Esophagus muscularis mucosa (tissue), 4 donors: ENCODE data around the gene H19. TPM values are rescaled to one million over a fixed set of nuclear protein-coding genes. Genes with fewer than 3 reads are reported as not detected.

ENCODE experiments used
- DNase-seq: peaks from one replicate; pipeline ENCODE4 v3.0.0-alpha.2; 2017; ENCODE audit errors: extremely low spot score
- H3K27ac ChIP-seq, 4 donors: fragments of 200-600 bp; sonication (generic); replicated peaks in 1 of 4; 1 replicate in 3 of 4; 2 replicates in 1 of 4; pipeline ENCODE4 v1.5.1; 2016 to 2019; ENCODE audit warnings: mild to moderate bottlenecking in 1 of 4
- H3K27me3 ChIP-seq, 4 donors: fragments of 200-600 bp; sonication (generic); one replicate each; pipeline versions ENCODE4 v1.5.1 to v1.6.0; 2016 to 2019
- H3K36me3 ChIP-seq, 4 donors: fragments of 200-600 bp; sonication (generic); one replicate each; pipeline ENCODE4 v1.5.1; 2016 to 2019
- H3K4me1 ChIP-seq, 4 donors: fragments of 200-600 bp; sonication (generic); one replicate each; pipeline ENCODE4 v1.5.1; 2016 to 2019
- H3K4me3 ChIP-seq, 4 donors: fragments of 200-600 bp; sonication (generic); 1 replicate in 2 of 4; 2 replicates in 2 of 4; pipeline ENCODE4 v1.5.1; 2016 to 2019; ENCODE audit warnings: mild to moderate bottlenecking in 4 of 4, moderate library complexity in 1 of 4
- H3K9me3 ChIP-seq, 4 donors: fragments of 200-600 bp; sonication (generic); 1 replicate in 3 of 4; 2 replicates in 1 of 4; pipeline ENCODE4 v1.5.1; 2016 to 2019
- EP300 ChIP-seq: sonication (generic); formaldehyde crosslinking; IDR thresholded peaks from one replicate; pipeline ENCODE4 v1.6.1; 2017; ENCODE audit warnings: antibody characterized with exemption
- POLR2A ChIP-seq: fragments of 450-650 bp; IDR thresholded peaks from one replicate; pipeline ENCODE4 v1.6.1; 2017; ENCODE audit warnings: antibody characterized with exemption, moderate library complexity, mild to moderate bottlenecking, low read depth
- POLR2AphosphoS5 ChIP-seq, 2 donors: sonication (generic); formaldehyde crosslinking; IDR thresholded peaks; one replicate each; pipeline ENCODE4 v1.6.1; 2017; ENCODE audit warnings: antibody characterized with exemption in 2 of 2
- WGBS: methylation state at CpG from one replicate; pipeline ENCODE4 v1.1.5; 2018; 5-methylcytosine and 5-hydroxymethylcytosine counted together
- intact Hi-C: fragments of 100-400 bp; cut with DNase I; formaldehyde crosslinking; loops from one replicate; pipeline ENCODE4 v1.15.1; 2023
- total RNA-seq, 4 donors: library from RNA; depleted of rRNA; stranded (reverse); fragments of >200 nt; gene quantifications; one replicate each; pipeline versions ENCODE4 v1.1.0 to v1.2.1, GENCODE V29; 2016
- TF ChIP-seq, protein P1 (sequence below), 3 experiments: fragments of 200-600 bp in 2 of 3; fragments of 450-650 bp in 1 of 3; sonication (generic) in 2 of 3; IDR thresholded peaks; one replicate each; pipeline ENCODE4 v1.5.1; 2017 to 2019; ENCODE audit warnings: antibody characterized with exemption in 3 of 3, mild to moderate bottlenecking in 2 of 3, moderate library complexity in 1 of 3

The H19 gene
- total RNA-seq, 4 donors from 2014 or later: 372 to 753 (median 391) TPM

DNA sequence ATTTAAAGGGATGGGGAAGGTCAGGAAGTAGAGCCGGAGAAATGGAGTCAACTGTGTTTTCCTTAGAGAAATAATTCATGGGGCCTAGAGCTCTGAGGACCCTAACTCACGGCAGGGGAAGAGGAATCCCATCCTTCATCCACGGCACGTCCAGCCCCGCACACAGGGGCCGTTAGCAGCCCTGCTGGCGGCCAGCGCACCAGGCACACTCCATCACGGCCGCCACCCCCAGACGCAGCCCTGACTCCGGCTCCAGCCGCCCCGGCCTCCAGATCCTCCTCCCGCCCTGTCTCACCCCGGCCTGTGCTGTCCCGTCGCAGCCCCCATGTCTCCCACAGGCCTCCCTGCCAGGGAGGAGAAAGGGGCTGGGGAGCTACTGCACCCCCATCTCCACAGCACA, 39.3 kb downstream of the H19 start:
- DNase-seq: no peak
- H3K4me3 ChIP-seq: no peak overlapping the region
- TF ChIP-seq, protein P1, sequence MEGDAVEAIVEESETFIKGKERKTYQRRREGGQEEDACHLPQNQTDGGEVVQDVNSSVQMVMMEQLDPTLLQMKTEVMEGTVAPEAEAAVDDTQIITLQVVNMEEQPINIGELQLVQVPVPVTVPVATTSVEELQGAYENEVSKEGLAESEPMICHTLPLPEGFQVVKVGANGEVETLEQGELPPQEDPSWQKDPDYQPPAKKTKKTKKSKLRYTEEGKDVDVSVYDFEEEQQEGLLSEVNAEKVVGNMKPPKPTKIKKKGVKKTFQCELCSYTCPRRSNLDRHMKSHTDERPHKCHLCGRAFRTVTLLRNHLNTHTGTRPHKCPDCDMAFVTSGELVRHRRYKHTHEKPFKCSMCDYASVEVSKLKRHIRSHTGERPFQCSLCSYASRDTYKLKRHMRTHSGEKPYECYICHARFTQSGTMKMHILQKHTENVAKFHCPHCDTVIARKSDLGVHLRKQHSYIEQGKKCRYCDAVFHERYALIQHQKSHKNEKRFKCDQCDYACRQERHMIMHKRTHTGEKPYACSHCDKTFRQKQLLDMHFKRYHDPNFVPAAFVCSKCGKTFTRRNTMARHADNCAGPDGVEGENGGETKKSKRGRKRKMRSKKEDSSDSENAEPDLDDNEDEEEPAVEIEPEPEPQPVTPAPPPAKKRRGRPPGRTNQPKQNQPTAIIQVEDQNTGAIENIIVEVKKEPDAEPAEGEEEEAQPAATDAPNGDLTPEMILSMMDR (IDR thresholded peaks at IDR 0.05): no peak
- no peak for TF ChIP-seq EP300
- no peak for TF ChIP-seq POLR2A
- TF ChIP-seq POLR2AphosphoS5 (IDR thresholded peaks at IDR 0.05): no peak
- no peaks in the 10 kb centered on the region for H3K4me1 ChIP-seq
- H3K36me3 ChIP-seq: no peaks in the 10 kb centered on the region
- WGBS: no CpG with 5 or more reads among the region's 18 CpGs
- intact Hi-C loops: no loop called here
- no peaks in the 10 kb centered on the region for H3K27me3 ChIP-seq
- H3K9me3 ChIP-seq: no peaks in the 10 kb centered on the region
- H3K27ac ChIP-seq: no peak overlapping the region

DNA sequence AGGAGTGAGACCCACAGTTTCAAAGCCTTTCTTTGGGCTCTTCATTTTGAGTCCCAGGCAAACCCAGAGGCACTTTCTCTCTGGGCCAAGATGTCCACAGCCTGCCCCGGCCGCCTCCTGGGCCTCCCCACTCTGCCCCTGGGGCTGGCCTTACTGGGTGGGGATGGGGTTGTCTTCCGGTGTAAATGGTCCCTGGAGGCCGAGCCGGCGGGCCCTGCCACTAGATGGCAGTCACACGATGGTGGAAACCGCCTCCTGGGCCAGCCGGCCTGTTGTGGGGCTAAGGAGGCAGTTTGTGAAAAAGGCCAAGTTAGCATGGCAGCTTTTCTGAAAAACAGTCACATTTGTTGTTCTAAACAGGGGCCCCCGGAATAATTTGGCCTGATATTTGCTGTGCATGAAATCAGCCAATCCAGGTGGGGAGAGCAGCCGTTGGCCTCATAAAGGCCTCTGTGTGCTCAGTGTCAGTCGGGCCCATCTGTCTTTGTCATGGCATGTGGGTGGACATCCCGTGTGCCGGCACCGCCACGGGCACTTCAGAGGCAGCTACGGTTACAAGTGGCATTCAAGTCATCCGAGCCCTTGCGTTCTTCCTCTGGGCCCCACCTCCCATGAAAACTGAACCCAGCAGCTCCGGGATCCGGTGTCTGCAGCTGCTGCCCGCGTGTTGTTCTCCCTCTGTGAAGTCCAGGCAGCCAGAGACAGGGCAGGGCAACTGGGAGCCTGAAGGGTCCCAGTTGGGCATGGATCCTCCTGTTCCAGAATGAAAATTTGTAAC, 44.0 kb downstream of the H19 start:
- intact Hi-C loops: no loop called here
- no peaks in the 10 kb centered on the region for H3K27me3 ChIP-seq
- H3K9me3 ChIP-seq: no peaks in the 10 kb centered on the region
- no CpG with 5 or more reads among the region's 23 CpGs for WGBS
- no peak overlapping the region for H3K27ac ChIP-seq
- H3K4me1 ChIP-seq: no peaks in the 10 kb centered on the region
- TF ChIP-seq, protein P1 (IDR thresholded peaks at IDR 0.05): peak in 2 of 3 experiments; percentile 30 to 46
- no peak for TF ChIP-seq EP300
- no peaks in the 10 kb centered on the region for H3K36me3 ChIP-seq
- H3K4me3 ChIP-seq: no peak overlapping the region
- DNase-seq: no peak

DNA sequence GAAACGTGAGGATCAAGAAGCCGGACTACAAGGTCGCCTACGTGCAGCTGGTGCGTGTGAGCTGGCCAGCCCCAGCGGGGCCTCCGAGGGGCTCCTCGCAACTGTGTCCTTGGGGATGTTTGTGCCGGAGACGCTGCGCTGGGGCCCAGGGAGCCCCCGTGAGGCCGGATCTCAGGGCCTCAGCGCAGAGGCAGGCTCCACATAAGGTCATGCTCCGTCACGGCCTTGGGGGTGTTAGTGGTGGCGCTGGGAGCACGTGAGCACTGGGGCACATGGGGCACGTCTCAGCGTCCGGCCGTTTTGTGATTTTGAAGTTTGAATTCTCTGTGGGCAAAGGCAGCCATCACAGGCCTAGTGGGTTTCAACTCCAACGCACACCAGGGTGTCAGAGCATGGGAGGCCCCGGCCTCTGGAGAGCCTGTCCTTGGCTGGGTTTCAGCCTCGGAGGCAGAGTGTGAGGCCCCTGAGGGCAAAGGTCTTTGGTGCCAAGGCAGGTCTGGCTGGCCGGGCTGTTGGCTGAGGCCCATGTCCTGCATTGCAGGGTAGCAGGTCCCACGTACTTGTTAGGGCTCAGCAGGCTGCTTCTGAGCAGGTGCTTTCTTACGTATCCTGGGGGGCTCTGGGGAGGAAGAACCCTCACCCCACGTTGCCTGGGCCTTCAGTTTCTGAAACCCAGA, 44.7 kb downstream of the H19 start:
- Histone ChIP-seq H3K27ac (no peak overlapping the region), H3K4me1 (no peaks in the 10 kb centered on the region), H3K36me3 (no peaks in the 10 kb centered on the region), H3K27me3 (no peaks in the 10 kb centered on the region), H3K4me3 (no peak overlapping the region), H3K9me3 (no peaks in the 10 kb centered on the region)
- TF ChIP-seq POLR2A: no peak
- no peak for TF ChIP-seq EP300
- TF ChIP-seq POLR2AphosphoS5 (IDR thresholded peaks at IDR 0.05): no peak
- TF ChIP-seq, protein P1 (IDR thresholded peaks at IDR 0.05): no peak
- intact Hi-C loops: no loop called here
- DNase-seq: no peak
- WGBS: no CpG with 5 or more reads among the region's 29 CpGs

DNA sequence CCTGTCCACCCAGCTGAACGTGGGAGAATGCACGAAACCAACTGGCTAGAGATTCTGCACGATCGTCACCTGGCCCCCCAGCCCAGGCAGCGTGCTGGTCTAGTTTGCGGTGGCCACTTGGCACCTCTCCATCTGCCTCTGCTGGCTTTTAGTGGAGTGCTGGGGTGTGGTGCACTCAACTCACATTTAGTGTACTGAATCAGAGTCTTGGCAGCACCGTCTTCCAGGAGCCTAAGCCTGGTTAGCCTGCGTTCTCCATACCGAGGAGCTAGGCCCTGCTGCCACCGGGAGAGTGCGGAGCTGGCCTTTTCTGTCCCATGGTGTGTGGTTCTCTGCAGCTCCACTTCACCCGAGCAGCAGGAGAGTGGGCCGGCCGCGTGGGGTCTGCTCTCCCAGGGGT, 47.7 kb downstream of the H19 start:
- WGBS: no CpG with 5 or more reads among the region's 15 CpGs
- no peaks in the 10 kb centered on the region for H3K4me1 ChIP-seq
- H3K27me3 ChIP-seq: no peaks in the 10 kb centered on the region
- TF ChIP-seq POLR2AphosphoS5 (IDR thresholded peaks at IDR 0.05) (no peak), EP300 (no peak), POLR2A (no peak)
- TF ChIP-seq, protein P1 (IDR thresholded peaks at IDR 0.05): no peak
- no peak for DNase-seq
- no peak overlapping the region for H3K27ac ChIP-seq
- H3K9me3 ChIP-seq: no peaks in the 10 kb centered on the region
- intact Hi-C loops: no loop called here
- no peak overlapping the region for H3K4me3 ChIP-seq
- no peaks in the 10 kb centered on the region for H3K36me3 ChIP-seq
